Cardiac muscle cell (in vitro differentiated cells and primary cell): Measurements from ENCODE around the gene ABHD12. TPM values are rescaled to one million over a fixed set of nuclear protein-coding genes. Genes with fewer than 3 reads are reported as not detected.
"Not testable (repeated sequence)": the region's sequence is repeated elsewhere in the genome, so short reads cannot be mapped to it uniquely, and the experiment has no call there.

ENCODE experiments used
- DNase-seq, 2 donors: peaks; one replicate each; pipeline versions ENCODE4 v3.0.0 to v3.0.0-alpha.2; 2010 to 2017; ENCODE audit warnings: low read depth in 1 of 2, low spot score in 1 of 2
- H3K27ac ChIP-seq: fragments of 200-600 bp; sonication (generic); 2 replicates; pipeline ENCODE4 v1.5.1; 2016
- H3K27me3 ChIP-seq: fragments of 200-600 bp; sonication (generic); 2 replicates; pipeline ENCODE4 v1.6.0; 2016; ENCODE audit warnings: control low read depth
- H3K36me3 ChIP-seq: fragments of 200-600 bp; sonication (generic); 2 replicates; pipeline ENCODE4 v1.5.1; 2016; ENCODE audit warnings: control low read depth
- H3K4me1 ChIP-seq: fragments of 200-600 bp; sonication (generic); 2 replicates; pipeline ENCODE4 v1.8.1; 2017; ENCODE audit warnings: low read depth, mild to moderate bottlenecking, mixed run types
- H3K4me3 ChIP-seq: fragments of 200-600 bp; sonication (generic); 2 replicates; pipeline ENCODE4 v1.5.1; 2016; ENCODE audit warnings: mild to moderate bottlenecking
- H3K9me3 ChIP-seq: fragments of 200-600 bp; sonication (generic); 2 replicates; pipeline ENCODE4 v1.5.1; 2017; ENCODE audit warnings: low read depth, mild to moderate bottlenecking, control low read depth
- CTCF ChIP-seq: IDR thresholded peaks from 2 replicates; pipeline ENCODE4 v1.5.1; 2012; ENCODE audit warnings: low read depth, mild to moderate bottlenecking, low read length
- polyA plus RNA-seq: library from polyadenylated mRNA; unstranded; fragments of >200 nt; fragmentation: Nextera tagmentation; extraction: Ambion mirVana; gene quantifications from 2 replicates; pipeline ENCODE4 v1.2.1, GENCODE V29; 2016
- total RNA-seq: library from RNA; depleted of rRNA; stranded (reverse); fragments of >200 nt; gene quantifications from 2 replicates; pipeline ENCODE4 v1.2.3, GENCODE V29; 2016

Gene ABHD12
- total and polyA plus RNA-seq, 2 experiments from 2014 or later, result 57.4 to 113 TPM

DNA sequence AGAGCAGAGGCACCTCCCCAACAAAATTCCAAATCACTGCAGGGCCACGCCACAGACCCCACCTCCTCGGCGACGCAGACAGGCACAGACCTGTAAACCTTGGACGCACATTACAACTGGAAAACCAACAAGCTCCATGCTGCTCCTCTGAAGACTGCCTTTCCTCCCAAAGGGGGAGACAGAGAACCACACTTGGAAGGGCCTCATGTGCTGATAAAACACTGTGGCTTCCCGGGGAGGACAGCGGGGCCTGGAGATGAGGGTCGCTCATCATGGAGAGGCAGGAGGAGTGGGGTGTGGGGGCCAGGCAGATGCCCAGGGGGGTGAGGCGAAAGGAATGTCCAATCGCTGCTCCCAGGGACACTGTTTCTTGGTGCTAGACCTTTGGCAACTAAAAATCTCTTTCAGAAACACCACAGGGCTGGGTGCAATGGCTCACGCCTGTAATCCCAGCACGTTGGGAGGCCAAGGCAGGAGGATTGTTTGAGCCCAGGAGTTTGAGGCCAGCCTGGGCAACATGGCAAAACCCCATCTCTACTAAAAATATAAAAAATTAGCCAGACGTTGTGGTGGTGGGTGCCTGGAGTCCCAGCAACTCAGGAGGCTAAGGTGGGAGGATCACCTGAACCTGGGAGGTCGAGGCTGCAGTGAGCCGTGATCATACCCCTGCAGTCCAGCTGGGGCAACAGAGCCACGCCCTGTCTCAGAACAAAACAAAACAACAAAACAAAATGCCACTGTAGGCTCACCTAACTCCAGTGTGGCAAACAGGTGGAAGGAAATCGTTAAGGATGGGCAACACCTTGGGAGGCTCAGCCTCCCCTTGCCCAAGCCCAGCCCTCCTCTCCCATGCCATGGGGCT lies 53.8 kb downstream of the ABHD12 start:
- DNase-seq, result peak; percentile 38 to 57
- Histone ChIP-seq H3K27ac (no peak overlapping the region), H3K4me3 (no peak overlapping the region), H3K9me3 (no peaks in the 10 kb centered on the region), H3K36me3 (no peaks in the 10 kb centered on the region), H3K27me3 (no peaks in the 10 kb centered on the region), H3K4me1 (peaks cover 36% of the 10 kb centered on the region)
- peak; percentile 59 for TF ChIP-seq CTCF

GRCh38 chr20:25334972-25335371 lies 55.7 kb downstream of the ABHD12 start:
- DNase-seq, H3K36me3 ChIP-seq: not testable (repeated sequence)

DNA sequence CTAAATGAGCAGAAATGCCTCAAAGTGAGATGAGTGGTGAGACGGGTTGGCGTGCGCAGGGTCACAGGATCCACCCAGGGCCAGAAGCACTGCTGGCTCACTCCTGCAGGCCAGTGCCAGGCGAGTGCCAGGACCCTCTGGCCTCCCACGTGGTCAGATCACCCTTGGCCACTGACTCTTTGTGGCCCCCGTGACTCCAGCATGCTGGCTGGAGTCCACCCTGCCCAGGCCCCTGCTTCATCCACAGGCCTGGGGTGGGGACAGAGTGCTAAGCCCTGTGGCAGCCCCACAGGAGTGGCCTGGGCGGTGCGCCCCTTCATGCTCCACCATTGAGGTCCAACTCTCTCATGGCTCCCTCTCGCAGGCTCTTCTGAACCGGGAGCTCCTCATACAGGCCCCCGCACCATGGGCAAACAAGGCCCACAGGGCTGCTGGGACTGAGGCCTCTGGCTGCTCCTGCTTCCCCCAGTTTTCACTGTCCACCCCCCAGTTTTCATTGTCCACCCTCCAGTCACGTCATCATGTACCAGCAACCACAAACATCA lies 61.6 kb downstream of the ABHD12 start:
- TF ChIP-seq CTCF, result no peak
- H3K27ac ChIP-seq, result no peak overlapping the region
- DNase-seq, result no peak

More at GRCh38 chr20:25334972-25335371, 55.7 kb downstream of the ABHD12 start:
- H3K27ac ChIP-seq, H3K27me3 ChIP-seq, H3K4me3 ChIP-seq, H3K9me3 ChIP-seq: not testable (repeated sequence)
- peaks cover 26% of the 10 kb centered on the region for H3K4me1 ChIP-seq

GRCh38 chr20:25327521-25328235 lies 63.0 kb downstream of the ABHD12 start:
- Histone ChIP-seq H3K4me3 (no peak overlapping the region), H3K4me1 (peaks cover 10% of the 10 kb centered on the region), H3K9me3 (no peaks in the 10 kb centered on the region), H3K36me3 (peaks cover 6% of the 10 kb centered on the region), H3K27me3 (no peaks in the 10 kb centered on the region), H3K27ac (no peak overlapping the region)
- DNase-seq, result no peak
- TF ChIP-seq CTCF, result no peak

More for the DNA sequence above, 61.6 kb downstream of the ABHD12 start:
- peaks cover 10% of the 10 kb centered on the region for H3K4me1 ChIP-seq
- no peak overlapping the region for H3K4me3 ChIP-seq
- H3K27me3 ChIP-seq, result no peaks in the 10 kb centered on the region
- H3K9me3 ChIP-seq, result no peaks in the 10 kb centered on the region
- no peaks in the 10 kb centered on the region for H3K36me3 ChIP-seq

- H3K27me3 ChIP-seq, result no peaks in the 10 kb centered on the region
- H3K27ac ChIP-seq, result peak overlapping the region; percentile 49
- DNase-seq, result no peak
- H3K4me1 ChIP-seq, result peaks cover 16% of the 10 kb centered on the region
- no peaks in the 10 kb centered on the region for H3K9me3 ChIP-seq
- H3K4me3 ChIP-seq, result no peak overlapping the region
- H3K36me3 ChIP-seq, result peaks cover 6% of the 10 kb centered on the region
- no peak for TF ChIP-seq CTCF
Observed at GRCh38 chr20:25325997-25326396, 64.6 kb downstream of the ABHD12 start.
